ENCODE data around the gene SMARCA2.

Gene SMARCA2

DNA sequence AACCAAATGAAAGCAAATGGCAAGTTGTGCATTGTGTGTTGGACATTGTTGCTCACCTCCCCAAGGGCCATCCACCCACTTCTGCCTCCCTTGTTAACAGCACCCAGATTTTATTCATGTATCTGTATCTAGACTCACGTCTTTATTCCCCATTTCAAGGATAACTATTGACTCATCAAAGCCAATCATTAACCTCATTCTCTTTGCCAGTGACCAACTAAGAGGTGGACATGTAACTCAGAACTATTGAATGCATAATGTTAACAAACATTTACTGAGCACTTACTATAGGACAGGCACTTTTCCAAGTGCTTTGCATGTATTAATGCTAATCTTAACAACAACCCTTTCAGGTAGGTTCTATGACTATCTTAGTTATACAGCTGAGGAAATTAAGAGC, 45.2 kb upstream of the SMARCA2 start:
- H3F3A ChIP-seq (ENCODE audit: insufficient read depth, low read length) = no peaks in the 10 kb centered on the region

DNA sequence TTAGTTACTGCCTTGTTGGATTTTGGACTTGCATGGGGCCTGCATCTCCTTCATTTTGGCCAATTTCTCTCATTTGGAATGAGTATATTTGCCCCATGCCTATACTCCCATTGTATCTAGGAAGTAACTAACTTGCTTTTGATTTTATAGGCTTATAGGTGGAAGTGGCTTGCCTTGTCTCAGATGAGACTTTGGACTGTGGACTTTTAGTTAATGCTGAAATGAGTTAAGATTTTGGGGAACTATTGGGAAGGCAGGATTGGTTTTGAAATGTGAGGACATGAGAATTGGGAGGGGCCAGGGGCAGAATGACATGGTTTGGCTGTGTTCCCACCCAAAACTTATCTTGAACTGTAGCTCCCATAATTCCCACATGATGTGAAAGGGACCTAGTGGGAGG, 42.5 kb upstream of the SMARCA2 start:
- no peaks in the 10 kb centered on the region for H3K4me1 ChIP-seq (ENCODE audit: insufficient read depth, low read length, severe bottlenecking)
- H2AFZ ChIP-seq (ENCODE audit: low read length) = no peak overlapping the region
- TF ChIP-seq EZH2 (IDR thresholded peaks at IDR 0.05; ENCODE audit: borderline replicate concordance, low read length) = no peak
- TF ChIP-seq, protein P1, sequence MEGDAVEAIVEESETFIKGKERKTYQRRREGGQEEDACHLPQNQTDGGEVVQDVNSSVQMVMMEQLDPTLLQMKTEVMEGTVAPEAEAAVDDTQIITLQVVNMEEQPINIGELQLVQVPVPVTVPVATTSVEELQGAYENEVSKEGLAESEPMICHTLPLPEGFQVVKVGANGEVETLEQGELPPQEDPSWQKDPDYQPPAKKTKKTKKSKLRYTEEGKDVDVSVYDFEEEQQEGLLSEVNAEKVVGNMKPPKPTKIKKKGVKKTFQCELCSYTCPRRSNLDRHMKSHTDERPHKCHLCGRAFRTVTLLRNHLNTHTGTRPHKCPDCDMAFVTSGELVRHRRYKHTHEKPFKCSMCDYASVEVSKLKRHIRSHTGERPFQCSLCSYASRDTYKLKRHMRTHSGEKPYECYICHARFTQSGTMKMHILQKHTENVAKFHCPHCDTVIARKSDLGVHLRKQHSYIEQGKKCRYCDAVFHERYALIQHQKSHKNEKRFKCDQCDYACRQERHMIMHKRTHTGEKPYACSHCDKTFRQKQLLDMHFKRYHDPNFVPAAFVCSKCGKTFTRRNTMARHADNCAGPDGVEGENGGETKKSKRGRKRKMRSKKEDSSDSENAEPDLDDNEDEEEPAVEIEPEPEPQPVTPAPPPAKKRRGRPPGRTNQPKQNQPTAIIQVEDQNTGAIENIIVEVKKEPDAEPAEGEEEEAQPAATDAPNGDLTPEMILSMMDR (IDR thresholded peaks at IDR 0.05; ENCODE audit: low read length) = no peak
- no peaks in the 10 kb centered on the region for H3K9me3 ChIP-seq (ENCODE audit: low read length)
- H3K9me2 ChIP-seq (ENCODE audit: low read depth, low read length) = no peaks in the 10 kb centered on the region
- no peak overlapping the region for H3K9ac ChIP-seq (ENCODE audit: low read length)
- H3K79me2 ChIP-seq (ENCODE audit: insufficient read depth, low read length) = no peaks in the 10 kb centered on the region
- H3F3A ChIP-seq (ENCODE audit: insufficient read depth, low read length) = no peaks in the 10 kb centered on the region
- H3K36me3 ChIP-seq (ENCODE audit: insufficient read depth, low read length) = no peaks in the 10 kb centered on the region
- no peaks in the 10 kb centered on the region for H4K20me1 ChIP-seq (ENCODE audit: insufficient read depth, low read length)
- no peak overlapping the region for H3K4me2 ChIP-seq (ENCODE audit: low read length)
- H3K27ac ChIP-seq (ENCODE audit: low read depth, low read length, poor library complexity, severe bottlenecking) = no peak overlapping the region
- H3K4me3 ChIP-seq (ENCODE audit: low read depth, low read length, poor library complexity, severe bottlenecking) = no peak overlapping the region
- H3K27me3 ChIP-seq (ENCODE audit: insufficient read depth, low read length) = no peaks in the 10 kb centered on the region

More for the DNA sequence above, 45.2 kb upstream of the SMARCA2 start:
- Histone ChIP-seq H3K9me2 (ENCODE audit: low read depth, low read length) (no peaks in the 10 kb centered on the region), H3K79me2 (ENCODE audit: insufficient read depth, low read length) (no peaks in the 10 kb centered on the region), H3K4me1 (ENCODE audit: insufficient read depth, low read length, severe bottlenecking) (no peaks in the 10 kb centered on the region), H3K4me2 (ENCODE audit: low read length) (no peak overlapping the region), H3K9me3 (ENCODE audit: low read length) (no peaks in the 10 kb centered on the region), H3K4me3 (ENCODE audit: low read depth, low read length, poor library complexity, severe bottlenecking) (no peak overlapping the region), H3K27me3 (ENCODE audit: insufficient read depth, low read length) (no peaks in the 10 kb centered on the region), H3K27ac (ENCODE audit: low read depth, low read length, poor library complexity, severe bottlenecking) (no peak overlapping the region), H3K36me3 (ENCODE audit: insufficient read depth, low read length) (no peaks in the 10 kb centered on the region), H3K9ac (ENCODE audit: low read length) (no peak overlapping the region), H4K20me1 (ENCODE audit: insufficient read depth, low read length) (no peaks in the 10 kb centered on the region), H2AFZ (ENCODE audit: low read length) (no peak overlapping the region)
- no peak for TF ChIP-seq EZH2 (IDR thresholded peaks at IDR 0.05; ENCODE audit: borderline replicate concordance, low read length)
- TF ChIP-seq, protein P1 (IDR thresholded peaks at IDR 0.05; ENCODE audit: low read length) = no peak

DNA sequence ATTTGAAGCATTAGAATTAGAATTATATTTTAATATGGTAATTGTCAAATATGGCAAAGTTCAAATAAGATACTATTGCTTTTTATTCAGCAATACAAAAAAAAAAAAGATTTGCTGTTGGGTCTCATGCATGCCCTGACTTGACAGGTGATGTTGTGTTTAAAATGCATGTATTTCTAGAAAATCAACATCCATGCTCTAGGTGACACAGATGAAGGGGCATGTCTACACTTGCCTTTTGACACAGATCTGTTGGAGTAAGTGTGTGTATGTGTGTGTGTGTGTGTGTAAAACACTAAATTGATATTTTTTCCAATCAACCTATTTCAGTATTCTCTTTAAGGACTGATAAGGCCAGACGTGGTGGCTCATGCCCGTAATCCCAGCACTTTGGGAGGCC, 38.1 kb upstream of the SMARCA2 start:
- H3K27me3 ChIP-seq (ENCODE audit: insufficient read depth, low read length) = no peaks in the 10 kb centered on the region
- no peak overlapping the region for H3K9ac ChIP-seq (ENCODE audit: low read length)
- TF ChIP-seq EZH2 (IDR thresholded peaks at IDR 0.05; ENCODE audit: borderline replicate concordance, low read length) = no peak
- TF ChIP-seq, protein P1 (IDR thresholded peaks at IDR 0.05; ENCODE audit: low read length) = no peak
- no peaks in the 10 kb centered on the region for H3K36me3 ChIP-seq (ENCODE audit: insufficient read depth, low read length)
- no peak overlapping the region for H3K4me2 ChIP-seq (ENCODE audit: low read length)
- no peaks in the 10 kb centered on the region for H3K4me1 ChIP-seq (ENCODE audit: insufficient read depth, low read length, severe bottlenecking)
- H3K9me2 ChIP-seq (ENCODE audit: low read depth, low read length) = no peaks in the 10 kb centered on the region
- H3K9me3 ChIP-seq (ENCODE audit: low read length) = no peaks in the 10 kb centered on the region
- no peaks in the 10 kb centered on the region for H4K20me1 ChIP-seq (ENCODE audit: insufficient read depth, low read length)
- no peak overlapping the region for H2AFZ ChIP-seq (ENCODE audit: low read length)
- H3K4me3 ChIP-seq (ENCODE audit: low read depth, low read length, poor library complexity, severe bottlenecking) = no peak overlapping the region
- H3K27ac ChIP-seq (ENCODE audit: low read depth, low read length, poor library complexity, severe bottlenecking) = no peak overlapping the region
- no peaks in the 10 kb centered on the region for H3F3A ChIP-seq (ENCODE audit: insufficient read depth, low read length)
- H3K79me2 ChIP-seq (ENCODE audit: insufficient read depth, low read length) = no peaks in the 10 kb centered on the region
